UCSD-AML1 (cell line): ENCODE results near the gene FGD3.
"Not testable (repeated sequence)": the region's sequence is repeated elsewhere in the genome, so short reads cannot be mapped to it uniquely, and the experiment has no call there.

Source experiments
- DNase-seq: peaks from one replicate; lab custom pipeline; 2025; ENCODE audit not compliant: unreplicated experiment; lab: John Stamatoyannopoulos, UW

Gene FGD3, protein sequence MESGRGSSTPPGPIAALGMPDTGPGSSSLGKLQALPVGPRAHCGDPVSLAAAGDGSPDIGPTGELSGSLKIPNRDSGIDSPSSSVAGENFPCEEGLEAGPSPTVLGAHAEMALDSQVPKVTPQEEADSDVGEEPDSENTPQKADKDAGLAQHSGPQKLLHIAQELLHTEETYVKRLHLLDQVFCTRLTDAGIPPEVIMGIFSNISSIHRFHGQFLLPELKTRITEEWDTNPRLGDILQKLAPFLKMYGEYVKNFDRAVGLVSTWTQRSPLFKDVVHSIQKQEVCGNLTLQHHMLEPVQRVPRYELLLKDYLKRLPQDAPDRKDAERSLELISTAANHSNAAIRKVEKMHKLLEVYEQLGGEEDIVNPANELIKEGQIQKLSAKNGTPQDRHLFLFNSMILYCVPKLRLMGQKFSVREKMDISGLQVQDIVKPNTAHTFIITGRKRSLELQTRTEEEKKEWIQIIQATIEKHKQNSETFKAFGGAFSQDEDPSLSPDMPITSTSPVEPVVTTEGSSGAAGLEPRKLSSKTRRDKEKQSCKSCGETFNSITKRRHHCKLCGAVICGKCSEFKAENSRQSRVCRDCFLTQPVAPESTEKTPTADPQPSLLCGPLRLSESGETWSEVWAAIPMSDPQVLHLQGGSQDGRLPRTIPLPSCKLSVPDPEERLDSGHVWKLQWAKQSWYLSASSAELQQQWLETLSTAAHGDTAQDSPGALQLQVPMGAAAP

DNA sequence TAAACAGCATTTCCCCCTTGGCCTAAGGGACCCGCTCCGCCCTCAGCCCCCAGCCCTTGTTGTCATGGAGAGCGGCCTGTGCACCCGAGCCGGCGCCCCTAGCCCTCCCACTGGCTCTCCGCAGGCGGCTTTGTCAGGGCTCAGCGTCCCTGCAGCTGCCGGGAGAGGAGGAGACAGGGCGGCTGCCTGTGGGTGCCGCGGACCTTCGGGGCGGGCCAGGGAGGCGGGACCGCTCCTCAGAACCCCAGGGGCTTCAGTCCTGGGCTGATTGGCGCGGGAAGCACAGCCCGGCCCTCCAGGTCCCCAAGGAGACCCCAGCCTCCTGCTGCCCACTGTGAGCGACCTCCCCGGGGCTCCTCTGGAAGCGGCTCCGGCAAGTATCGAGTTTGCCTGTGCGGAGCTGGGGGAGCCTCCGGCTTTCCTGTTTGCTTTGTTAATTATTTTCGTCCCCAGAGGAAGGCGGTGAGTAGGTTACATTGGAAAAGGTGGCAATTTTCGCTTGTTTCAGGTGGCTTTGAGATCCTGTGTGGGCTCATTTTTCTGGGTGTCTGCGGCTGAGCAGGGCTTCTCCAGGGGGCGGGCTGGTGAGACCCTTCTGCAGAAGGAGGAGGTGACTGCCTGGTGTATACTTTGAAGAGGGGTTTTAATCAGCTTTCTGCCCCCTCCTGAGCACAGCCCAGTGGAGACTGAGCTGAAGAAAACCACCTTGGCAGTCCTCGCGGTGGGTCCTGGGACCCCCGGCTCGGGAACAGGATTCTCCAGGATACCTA is at the start of gene FGD3:
TSS of gene FGD3 (plus strand) at position 256 of the 770 bp plus-strand sequence. CDS start 28,734 bp downstream, outside the sequence.
- peak; percentile 39 for DNase-seq

DNA sequence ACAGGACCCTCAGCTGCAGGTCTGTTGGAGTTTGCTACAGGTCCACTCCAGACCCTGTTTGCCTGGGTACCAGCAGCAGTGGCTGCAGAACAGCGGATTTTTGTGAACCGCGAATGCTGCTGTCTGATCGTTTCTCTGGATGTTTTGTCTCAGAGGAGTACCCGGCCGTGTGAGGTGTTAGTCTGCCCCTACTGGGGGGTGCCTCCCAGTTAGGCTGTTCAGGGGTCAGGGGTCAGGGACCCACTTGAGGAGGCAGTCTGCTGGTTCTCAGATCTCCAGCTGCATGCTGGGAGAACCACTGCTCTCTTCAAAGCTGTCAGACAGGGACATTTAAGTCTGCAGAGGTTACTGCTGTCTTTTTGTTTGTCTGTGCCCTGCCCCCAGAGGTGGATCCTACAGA is 42.2 kb upstream of the FGD3 start:
- DNase-seq = not testable (repeated sequence)

DNA sequence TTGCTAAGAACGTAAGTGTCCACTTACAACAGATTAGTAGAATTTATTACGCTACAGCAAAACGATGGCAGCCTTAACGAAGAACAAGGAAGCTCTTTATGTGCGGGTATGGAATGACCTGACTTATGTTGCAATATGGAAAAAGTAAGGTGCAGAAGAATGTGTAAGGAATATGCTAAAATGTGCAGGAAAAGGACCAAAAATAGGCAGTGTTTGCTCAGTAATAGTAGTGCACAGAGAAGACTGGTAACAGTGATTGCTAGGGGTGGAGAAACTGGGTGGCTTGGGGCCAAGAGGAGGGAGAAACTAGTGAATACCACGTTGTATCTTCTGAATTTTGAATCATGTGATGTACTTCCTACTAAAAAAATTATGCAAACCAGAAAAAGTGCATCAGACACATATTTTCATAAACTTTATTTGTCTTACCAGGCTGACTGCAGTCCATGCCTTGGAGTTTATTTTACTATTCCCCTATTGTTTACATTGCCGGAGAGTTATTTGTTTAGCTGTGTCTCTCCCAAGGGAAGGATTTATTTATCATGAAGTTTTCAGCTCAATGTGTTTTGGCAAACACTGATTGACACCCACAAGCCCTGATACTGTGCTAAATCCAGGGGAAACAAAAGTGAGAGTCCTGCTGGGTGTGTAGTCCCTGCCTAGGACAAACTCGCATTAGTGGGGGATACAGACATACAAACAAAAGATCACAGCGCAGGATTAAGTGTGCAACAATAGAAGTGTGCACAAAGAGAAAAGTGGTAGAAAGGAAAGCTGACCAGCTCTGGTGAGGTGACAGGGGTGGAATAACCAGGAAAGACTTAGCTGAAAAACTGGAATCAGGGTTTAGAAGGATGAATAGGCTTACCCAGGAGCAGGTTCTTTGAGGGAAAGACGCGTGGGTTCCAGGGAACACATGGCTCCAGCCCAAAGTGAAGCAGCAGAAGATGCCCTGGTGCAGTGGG is 35.5 kb upstream of the FGD3 start:
- no peak for DNase-seq

DNA sequence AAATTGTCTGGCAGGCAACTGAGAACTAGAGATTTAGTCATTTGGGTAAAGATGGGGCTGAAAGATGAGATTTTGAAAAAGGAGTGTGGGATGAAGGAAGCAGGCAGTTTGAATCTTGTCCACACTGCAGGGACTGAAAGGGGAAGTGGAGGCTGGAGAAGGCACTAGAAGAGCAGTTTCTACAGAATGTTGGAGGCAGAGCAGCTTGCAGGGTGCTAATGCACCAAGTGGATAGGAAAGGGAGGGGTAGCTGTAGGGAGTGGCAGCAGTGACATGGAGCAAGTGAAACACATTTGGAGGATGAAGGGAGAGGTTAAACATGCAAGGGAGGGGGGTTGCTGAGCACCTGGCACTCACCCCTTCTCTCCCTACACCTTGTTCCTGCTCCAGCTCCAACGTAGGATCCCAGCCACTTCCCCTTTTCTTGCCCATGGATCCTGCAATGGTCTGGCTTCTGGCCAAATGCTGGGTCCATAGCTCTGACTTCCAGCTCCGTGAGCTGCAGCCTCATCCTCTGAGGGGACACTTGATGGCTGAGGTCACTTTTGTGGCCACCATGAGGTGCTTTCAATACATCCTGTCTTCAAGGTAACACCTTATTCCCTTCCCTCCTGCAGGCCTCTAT is 30.0 kb upstream of the FGD3 start:
- DNase-seq = no peak

DNA sequence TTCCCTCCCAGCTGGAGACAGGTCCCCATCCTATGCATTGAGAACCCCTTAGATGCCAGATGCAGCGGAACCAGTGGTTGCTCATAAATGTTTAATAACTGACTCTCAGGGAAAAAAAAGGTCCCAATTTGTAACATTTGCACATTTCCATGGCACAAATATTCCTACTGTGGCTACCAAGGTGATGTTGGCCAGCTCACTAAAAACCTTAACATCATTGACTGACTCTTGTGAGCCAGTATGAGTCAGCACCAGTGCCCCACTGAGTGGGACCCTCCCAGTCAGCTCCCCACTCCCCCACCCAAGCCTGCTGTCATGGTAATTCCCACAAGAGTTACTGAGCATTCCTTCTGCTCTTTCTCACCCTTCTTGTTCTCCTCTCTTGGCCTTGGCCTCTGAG is 26.9 kb upstream of the FGD3 start:
- no peak for DNase-seq

DNA sequence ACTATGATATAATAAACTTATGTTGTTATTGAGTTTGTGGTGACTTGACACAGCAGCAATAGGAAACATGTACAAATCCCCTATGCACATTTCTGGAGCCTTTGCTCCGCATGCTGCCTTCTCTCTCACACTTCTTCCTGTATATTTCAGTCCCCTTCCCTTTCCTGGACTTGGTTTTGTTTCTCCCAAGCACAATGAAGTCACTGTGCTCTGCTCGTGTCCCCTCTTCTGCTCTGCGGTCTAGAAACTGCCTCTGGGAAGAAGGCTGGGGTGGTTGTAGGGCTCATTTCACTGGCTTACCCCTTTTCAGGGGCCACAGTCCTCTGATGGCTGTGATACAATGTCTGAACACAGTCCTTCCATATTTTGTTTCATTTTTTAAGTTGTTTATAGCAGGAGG is 15.7 kb upstream of the FGD3 start:
- DNase-seq = no peak

DNA sequence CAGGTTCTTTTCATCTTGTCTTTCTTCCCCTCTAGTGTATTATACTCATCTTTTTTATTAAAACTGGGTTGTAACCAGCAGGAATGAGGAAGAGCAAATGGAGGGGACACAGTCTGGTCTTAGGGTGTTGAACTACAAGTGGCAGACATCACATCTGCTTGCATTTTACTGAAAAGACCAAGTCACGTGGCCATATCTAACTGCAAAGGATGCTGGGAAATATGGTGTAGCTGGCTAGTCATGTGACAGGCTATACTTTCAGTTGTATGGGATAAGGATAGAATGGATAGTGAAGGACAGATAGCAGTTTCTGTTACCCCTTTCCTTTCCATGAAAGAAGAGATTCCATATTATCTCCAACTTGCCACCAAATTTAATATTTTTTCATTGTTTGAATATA is 13.0 kb upstream of the FGD3 start:
- no peak for DNase-seq

DNA sequence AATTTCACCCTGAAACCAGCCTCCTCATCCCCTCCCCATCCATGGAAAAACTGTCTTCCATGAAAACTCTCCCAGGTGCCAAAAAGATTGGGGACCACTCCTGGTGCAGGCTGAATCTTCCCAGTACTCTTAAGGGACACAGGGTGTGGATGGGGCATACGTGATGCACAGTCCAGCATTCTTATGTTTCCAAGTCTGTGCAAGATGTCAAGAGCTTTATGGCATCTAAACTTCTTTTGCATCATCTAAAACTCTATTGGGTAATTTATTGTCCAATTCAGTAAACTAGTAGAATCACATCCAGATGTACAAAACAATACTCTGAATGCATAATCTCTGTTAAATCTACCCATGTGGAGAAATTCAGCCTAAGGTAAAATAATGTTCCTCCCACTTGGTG is 9.3 kb upstream of the FGD3 start:
- no peak for DNase-seq

DNA sequence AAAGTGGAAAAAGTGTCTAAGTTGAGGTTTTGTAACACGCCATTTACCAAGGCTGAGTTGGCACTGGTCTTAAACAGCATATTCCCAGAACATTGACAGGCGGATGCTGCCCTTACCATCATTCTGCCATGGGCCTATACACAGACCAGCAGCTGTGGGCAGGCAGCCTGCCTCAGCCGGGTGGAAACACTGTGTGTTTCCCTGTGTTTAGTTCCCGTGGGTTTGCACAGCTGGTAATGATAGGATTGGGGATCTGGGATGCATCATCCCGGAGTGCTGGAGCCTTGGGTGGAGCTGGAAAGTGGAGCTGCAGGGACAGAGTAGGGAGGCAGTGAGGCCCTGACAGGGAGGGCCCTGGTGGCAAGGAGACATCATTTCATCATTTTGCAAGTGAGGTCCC is 5.5 kb upstream of the FGD3 start:
- DNase-seq = no peak

DNA sequence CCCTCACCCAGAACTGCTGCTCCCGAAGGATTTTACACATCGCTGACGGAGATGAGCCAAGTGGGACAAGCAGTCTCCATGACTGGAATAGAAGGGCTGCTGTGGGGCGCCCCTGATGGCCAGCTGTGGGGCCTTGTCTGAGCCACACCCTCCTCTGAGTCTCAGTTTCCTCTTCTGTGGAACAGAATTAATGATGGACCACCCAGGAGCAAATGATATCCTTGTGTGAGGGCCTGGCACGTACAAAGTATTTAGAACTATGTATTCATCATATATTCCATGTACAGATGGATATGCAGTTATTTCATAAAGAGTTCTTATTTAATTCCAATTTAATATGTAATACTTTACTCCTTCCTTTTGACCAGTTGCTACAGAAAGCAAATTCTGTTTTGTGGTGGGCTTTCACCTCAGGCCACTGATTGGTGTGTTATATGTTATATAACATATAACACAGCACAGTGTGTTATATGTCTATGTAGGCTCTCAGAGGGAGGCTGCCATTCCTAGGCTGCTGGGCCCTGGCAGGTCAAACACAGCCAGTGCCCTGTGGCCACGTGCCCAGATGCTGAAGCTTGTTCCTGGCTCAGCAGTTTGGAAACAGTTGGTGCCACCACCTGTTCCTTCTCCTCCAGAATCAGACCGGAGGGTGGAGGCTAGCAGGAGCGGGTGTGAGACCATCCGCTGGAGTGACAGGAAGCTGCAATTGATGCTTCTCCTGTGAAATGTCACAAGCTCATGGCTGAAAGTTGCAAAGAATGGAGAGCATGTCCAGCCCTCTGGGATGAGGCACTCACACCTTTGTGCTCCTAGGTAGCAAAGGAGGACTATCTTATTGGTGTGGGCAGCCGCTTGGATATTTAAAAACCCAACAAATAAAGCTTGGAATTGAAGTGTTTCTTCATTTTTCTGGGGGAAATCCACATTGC is 4.4 kb upstream of the FGD3 start:
- DNase-seq = no peak

DNA sequence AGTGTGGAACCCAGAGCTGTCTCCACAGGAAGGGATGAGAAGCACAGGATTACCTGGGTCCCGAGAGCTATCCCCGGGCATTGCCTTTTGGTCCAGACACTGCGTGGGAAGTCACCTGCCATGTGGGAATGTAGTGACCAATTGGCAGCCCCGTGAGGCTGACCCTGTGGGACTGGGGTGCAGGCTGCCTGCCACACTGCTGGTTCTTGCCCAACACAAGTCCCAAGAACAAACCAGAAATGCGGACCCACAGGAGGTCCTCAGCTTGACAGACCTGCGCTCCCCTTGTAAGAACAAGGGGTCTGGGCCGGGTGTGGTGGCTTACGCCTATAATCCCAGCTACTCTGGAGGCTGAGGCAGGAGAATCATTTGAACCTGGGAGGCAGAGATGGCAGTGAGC is 2.4 kb upstream of the FGD3 start:
- DNase-seq = no peak

DNA sequence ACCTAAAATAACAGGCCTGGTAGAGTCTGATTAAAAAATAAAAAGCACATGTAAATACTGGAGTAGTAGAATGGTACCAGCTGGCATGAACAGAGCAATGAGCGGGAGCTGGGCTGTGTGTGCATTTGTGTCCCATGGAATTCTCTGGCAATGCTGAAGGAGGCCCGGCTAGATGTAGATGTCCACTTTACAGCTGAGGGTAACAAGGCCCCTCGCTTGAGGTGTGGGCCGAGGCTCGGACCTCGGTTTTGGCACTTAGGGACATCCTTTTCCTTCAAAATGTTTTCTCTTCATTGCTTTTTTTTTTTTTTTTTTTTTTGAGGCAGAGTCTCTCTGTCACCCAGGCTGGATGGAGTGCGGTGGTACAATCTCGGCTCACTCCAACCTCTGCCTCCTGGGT is 1.5 kb upstream of the FGD3 start:
- no peak for DNase-seq

DNA sequence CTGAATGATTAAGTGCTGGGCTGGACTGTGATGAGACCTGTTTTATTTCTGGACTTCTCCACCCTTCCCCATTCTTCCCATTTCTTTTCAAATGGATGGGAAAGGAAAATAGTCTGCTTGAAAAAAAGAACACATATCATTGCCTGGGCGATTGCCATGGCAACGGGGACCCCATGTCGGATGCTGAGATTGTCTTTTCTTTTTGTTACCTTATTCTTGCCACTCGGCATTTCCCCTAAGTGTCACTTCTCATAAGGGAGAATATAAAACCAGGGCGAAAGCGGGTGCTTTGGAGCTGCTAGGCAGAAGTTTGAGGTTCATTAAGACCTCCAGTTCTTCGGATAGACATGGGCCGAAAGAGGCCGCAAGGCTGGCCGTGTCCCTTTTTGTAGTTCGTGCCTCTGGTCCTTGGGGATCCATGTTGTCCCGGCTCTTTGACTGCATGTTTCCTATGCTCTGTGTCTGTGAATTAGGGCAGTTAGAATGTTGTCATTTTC is 763 bp downstream of the FGD3 start:
- no peak for DNase-seq

DNA sequence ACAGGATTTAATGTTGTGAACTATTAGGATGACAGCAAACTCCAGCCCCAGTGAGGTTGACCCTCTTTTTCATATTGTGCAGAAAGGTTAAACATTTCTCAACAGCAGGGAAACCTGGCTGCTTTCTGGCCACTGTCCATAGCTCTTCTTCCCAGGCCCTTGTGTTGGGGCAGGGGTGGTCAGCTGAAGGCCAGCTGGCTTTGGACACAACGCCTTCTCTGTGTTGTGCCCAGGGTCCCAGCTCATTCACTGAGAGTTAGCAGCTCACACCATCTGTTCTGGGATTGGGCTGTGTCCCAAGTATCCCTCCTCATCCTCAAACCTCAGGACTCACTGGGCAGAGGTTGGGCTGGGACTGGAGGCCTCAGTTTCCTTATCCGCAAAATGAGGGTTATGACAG is 1.3 kb downstream of the FGD3 start:
- DNase-seq = no peak

DNA sequence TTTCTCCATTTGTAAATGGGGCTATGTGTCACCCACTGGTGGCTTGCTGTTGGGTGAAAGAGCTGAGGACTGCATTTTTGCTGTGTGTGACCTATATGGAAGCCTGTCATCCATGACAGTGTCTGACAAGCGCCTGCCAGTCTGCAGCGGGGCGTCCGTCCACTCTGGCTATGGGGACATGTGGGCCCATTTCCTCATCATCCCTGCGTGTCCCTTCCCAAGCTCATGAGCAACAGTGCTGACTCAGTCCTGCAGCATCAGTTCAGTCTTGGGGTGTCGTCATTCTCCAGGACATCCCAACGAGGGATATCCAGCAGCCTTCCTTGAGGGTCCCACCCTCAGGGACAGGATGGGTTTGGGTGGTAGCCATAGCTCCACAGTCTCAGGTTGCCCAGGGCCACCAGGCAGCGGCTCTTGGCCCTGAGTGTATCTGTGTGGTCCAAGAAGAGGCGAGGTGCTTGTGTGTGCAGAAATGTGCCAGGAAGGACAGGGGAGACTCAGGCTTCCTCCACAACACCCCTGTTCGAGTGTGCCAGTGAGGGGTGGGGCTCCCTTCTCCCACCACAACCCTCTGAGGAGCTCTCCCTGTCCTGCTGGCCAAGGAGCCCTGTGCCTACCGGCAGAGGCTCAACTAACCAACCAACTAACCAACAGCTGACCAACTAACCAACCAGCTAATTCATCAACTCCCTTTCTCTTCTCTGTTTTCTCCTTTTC is 2.1 kb downstream of the FGD3 start:
- no peak for DNase-seq

DNA sequence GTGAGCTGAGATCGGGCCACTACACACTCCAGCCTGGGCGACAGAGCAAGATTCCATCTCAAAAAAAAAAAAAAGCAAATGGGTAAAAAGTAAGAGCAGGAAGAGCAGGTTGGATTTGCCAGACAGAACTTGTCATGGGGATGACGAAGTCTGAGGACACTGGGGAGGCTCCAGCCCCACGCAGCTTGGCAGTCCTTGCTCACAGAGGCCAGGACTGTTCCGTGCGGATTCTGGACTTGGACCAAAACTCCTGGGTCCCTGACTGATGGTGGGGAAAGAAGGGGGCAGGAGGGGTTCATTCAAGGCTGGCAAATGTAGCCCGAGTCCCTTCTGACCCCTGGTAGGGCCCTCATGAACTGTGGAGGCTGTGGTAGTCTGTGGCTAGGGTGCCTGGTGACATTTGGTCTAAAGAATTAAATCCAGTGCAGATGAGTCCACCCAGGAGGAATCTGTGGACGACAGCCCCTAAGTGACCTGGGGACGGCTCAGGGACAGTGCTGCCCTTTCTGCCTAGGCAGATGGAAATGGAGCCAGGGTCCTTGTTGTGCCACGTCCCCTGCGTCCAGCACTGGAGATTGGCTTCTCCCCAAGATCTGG is 3.1 kb downstream of the FGD3 start:
- DNase-seq = no peak

DNA sequence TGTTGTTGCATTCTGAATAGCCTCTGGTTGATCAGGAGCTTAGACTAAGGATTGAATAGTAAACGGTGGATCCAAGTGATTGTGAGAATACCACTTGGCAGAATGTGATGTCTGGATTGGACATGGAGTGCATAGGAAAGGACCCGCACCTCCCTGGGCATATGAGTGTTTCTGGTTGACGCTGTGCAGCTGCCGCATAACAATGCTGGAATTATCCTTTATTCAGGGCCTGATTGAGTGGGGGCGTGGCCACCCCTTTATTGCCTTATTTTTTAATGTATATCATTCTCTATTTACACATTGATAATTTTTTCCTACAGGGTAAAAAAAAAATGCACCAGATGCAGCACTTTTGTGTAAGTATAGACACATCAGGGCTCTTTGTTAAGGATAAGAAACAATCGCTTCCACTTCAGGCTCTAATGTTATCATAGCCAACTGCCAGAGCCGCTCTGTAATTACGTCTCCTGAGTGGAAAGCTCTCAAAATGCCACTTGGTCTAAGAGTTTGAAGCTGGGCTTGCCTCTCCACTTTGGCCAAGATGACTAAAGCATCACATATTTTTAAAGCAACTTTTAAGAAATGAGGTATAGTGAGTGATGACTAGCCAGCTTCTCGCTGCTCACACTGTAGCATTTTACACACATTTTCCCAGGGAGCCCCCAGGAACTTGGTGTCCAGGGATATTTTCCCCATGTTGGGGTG is 5.7 kb downstream of the FGD3 start:
- DNase-seq = no peak
